Body of pancreas (tissue), 4 donors: Measurements from ENCODE around the gene SCN7A.

Experiments
- POLR2A ChIP-seq, 3 donors: fragments of 450-650 bp; IDR thresholded peaks; one replicate each; pipeline ENCODE4 v1.6.1; 2016; ENCODE audit warnings: antibody characterized with exemption in 3 of 3, mild to moderate bottlenecking in 2 of 3
- TF ChIP-seq, protein P1 (sequence below), 7 experiments: fragments of 450-650 bp in 4 of 7; fragments of 200-600 bp in 3 of 7; sonication (generic) in 3 of 7; IDR thresholded peaks; one replicate each; pipeline ENCODE4 v1.5.1; 2016 to 2019; ENCODE audit warnings: antibody characterized with exemption in 7 of 7

DNA sequence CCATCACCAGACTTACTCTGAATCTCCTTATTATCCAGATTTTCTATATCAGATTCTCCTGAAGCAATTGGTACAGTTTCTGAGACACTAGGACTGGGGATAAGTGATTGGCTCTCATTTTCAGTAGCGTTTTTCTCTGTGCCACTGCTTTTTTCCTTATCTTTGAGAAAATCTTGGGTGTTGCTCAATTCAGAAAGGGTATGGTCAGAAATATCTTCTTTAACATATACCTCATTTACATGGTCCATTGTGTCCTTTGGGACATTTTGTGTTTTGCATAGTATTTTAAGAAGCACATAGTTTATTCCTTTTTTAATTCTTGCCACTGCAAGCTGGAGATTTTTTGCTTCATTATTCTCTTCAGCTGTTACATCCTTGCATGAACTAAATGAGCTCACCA, 61.7 kb downstream of the SCN7A start:
- TF ChIP-seq, protein P1, sequence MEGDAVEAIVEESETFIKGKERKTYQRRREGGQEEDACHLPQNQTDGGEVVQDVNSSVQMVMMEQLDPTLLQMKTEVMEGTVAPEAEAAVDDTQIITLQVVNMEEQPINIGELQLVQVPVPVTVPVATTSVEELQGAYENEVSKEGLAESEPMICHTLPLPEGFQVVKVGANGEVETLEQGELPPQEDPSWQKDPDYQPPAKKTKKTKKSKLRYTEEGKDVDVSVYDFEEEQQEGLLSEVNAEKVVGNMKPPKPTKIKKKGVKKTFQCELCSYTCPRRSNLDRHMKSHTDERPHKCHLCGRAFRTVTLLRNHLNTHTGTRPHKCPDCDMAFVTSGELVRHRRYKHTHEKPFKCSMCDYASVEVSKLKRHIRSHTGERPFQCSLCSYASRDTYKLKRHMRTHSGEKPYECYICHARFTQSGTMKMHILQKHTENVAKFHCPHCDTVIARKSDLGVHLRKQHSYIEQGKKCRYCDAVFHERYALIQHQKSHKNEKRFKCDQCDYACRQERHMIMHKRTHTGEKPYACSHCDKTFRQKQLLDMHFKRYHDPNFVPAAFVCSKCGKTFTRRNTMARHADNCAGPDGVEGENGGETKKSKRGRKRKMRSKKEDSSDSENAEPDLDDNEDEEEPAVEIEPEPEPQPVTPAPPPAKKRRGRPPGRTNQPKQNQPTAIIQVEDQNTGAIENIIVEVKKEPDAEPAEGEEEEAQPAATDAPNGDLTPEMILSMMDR (IDR thresholded peaks at IDR 0.05) = no peak
- TF ChIP-seq POLR2A (IDR thresholded peaks at IDR 0.05) = no peak
